Panc1 (cell line): Measurements from ENCODE around the gene ZP1. TPM values are rescaled to one million over a fixed set of nuclear protein-coding genes. Genes with fewer than 3 reads are reported as not detected.

Experiments used
- ATAC-seq: fragments of 200-7000 bp; cut with Tn5 transposase; 2 replicates; pipeline ENCODE4 v1.9.1; 2020; ENCODE audit warnings: mild to moderate bottlenecking, moderate library complexity
- BruUV-seq: library from RNA; stranded (reverse); fragments of 400-500 nt; replicated peaks from 2 replicates; lab custom pipeline; 2021; lab: Mats Ljungman, UMichigan
- CTCF ChIA-PET: fragments of 300-600 bp; sonication (Branson Sonifier 250); formaldehyde crosslinking; loops from one replicate; lab custom pipeline; 2022; ENCODE audit warnings: antibody characterized with exemption; lab: Charles Lee
- POLR2A ChIA-PET: fragments of 300-600 bp; sonication (Branson Sonifier 250); formaldehyde crosslinking; loops from one replicate; lab custom pipeline; 2022; ENCODE audit warnings: antibody characterized with exemption; lab: Charles Lee
- DNase-seq: peaks from one replicate; pipeline ENCODE4 v3.0.0-alpha.2; 2010; ENCODE audit warnings: low read depth, low spot score
- H3K27ac ChIP-seq: 2 replicates; pipeline ENCODE4 v1.5.1; 2011; ENCODE audit warnings: mild to moderate bottlenecking, low read length, inconsistent platforms
- H3K27me3 ChIP-seq: fragments of 200-500 bp; sonication (Bioruptor generic); 2 replicates; pipeline ENCODE4 v1.6.0; 2014; ENCODE audit warnings: low read length, inconsistent platforms; ENCODE audit not compliant: control insufficient read depth, insufficient read depth
- H3K36me3 ChIP-seq: fragments of 200-500 bp; sonication (Bioruptor generic); 2 replicates; pipeline ENCODE4 v1.5.1; 2014; ENCODE audit warnings: inconsistent platforms, mild to moderate bottlenecking, low read length, moderate library complexity; ENCODE audit not compliant: control insufficient read depth, insufficient read depth
- H3K4me1 ChIP-seq: 2 replicates; pipeline ENCODE4 v1.5.1; 2011; ENCODE audit warnings: inconsistent platforms, mild to moderate bottlenecking, low read length, moderate library complexity; ENCODE audit not compliant: control insufficient read depth, insufficient read depth
- H3K4me3 ChIP-seq, 2 experiments: 2 replicates each; pipeline ENCODE4 v1.5.1; 2011 to 2012; ENCODE audit warnings: low read depth in 2 of 2, low read length in 2 of 2, mild to moderate bottlenecking in 2 of 2, inconsistent platforms in 1 of 2, moderate library complexity in 1 of 2
- H3K9me3 ChIP-seq: fragments of 200-500 bp; sonication (Bioruptor generic); 2 replicates; pipeline ENCODE4 v1.5.1; 2014; ENCODE audit warnings: low read depth, mild to moderate bottlenecking, inconsistent platforms, low read length, moderate library complexity; ENCODE audit not compliant: control insufficient read depth, insufficient read depth
- CTCF ChIP-seq: fragments of 450-650 bp; IDR thresholded peaks from 2 replicates; pipeline ENCODE4 v1.5.1; 2017; ENCODE audit warnings: mild to moderate bottlenecking
- POLR2AphosphoS5 ChIP-seq: IDR thresholded peaks from 2 replicates; pipeline ENCODE4 v1.6.1; 2012; ENCODE audit warnings: mild to moderate bottlenecking, low read depth, low read length, moderate library complexity
- REST ChIP-seq, 2 experiments: IDR thresholded peaks; 2 replicates each; pipeline ENCODE4 v1.6.1; 2011 to 2012; ENCODE audit warnings: low read depth in 2 of 2, control low read depth in 1 of 2, low read length in 1 of 2, mild to moderate bottlenecking in 1 of 2, moderate library complexity in 1 of 2; ENCODE audit not compliant: insufficient read depth in 1 of 2
- SIN3A ChIP-seq: IDR thresholded peaks from 2 replicates; pipeline ENCODE4 v1.6.1; 2012; ENCODE audit warnings: low read depth, mild to moderate bottlenecking, low read length, moderate library complexity, borderline replicate concordance; ENCODE audit not compliant: insufficient read depth
- TCF7L2 ChIP-seq: IDR thresholded peaks from 2 replicates; pipeline ENCODE4 v1.6.1; 2011; ENCODE audit warnings: mild to moderate bottlenecking, low read depth, low read length, inconsistent platforms
- in situ Hi-C: cut with HindIII; loops from 2 replicates; pipeline ENCODE4 v1.10.0; 2016; ENCODE audit warnings: low sequenced_read_pairs, low pct_unique_long_range_greater_than_20kb
- intact Hi-C: fragments of 100-400 bp; cut with micrococcal nuclease; formaldehyde crosslinking; loops from one replicate; pipeline ENCODE4 v1.10.0; 2022; ENCODE audit not compliant: unreplicated experiment
- total RNA-seq: library from RNA; stranded (reverse); gene quantifications from one replicate; pipeline ENCODE4 v1.2.1, GENCODE V29; 2021; ENCODE audit not compliant: unreplicated experiment

ZP1 gene
- total RNA-seq, 1 experiment from 2014 or later: not detected

- intact Hi-C loops (no loop called here), in situ Hi-C loops (no loop called here)
- no peak for ATAC-seq
- no TSS peak for BruUV-seq
- Histone ChIP-seq H3K4me1 (peaks cover 6% of the 10 kb centered on the region; the same call in 1 of the 2 replicates), H3K9me3 (no peaks in the 10 kb centered on the region), H3K27ac (no peak overlapping the region), H3K36me3 (no peaks in the 10 kb centered on the region; the same call in 1 of the 2 replicates), H3K4me3 (no peak overlapping the region), H3K27me3 (peaks cover 8% of the 10 kb centered on the region)
- POLR2A ChIA-PET: no interaction called here
- no peak for DNase-seq
- CTCF ChIA-PET: interaction anchor here (0.6 to 1.8 kb wide), 2 partner anchors 10 to 50 kb away, joined by 4 to 5 read pairs; no protein-coding TSS in a partner anchor
- TF ChIP-seq CTCF (no peak), REST (IDR thresholded peaks at IDR 0.05; ENCODE audit: insufficient read depth in 1 of 2, low read depth in 2 of 2, low read length in 1 of 2) (no peak), TCF7L2 (no peak), POLR2AphosphoS5 (no peak), SIN3A (no peak)
Observed at GRCh38 chr11:60836866-60837515, 30.4 kb upstream of the ZP1 start.

- H3K27ac ChIP-seq: no peak overlapping the region
- intact Hi-C loops (no loop called here), in situ Hi-C loops (no loop called here)
- H3K9me3 ChIP-seq: no peaks in the 10 kb centered on the region
- peaks cover 6% of the 10 kb centered on the region; the same call in 1 of the 2 replicates for H3K4me1 ChIP-seq
- ChIA-PET CTCF (interaction anchor here (1.8 kb wide), 1 partner anchor 49 kb away, joined by 5 read pairs; no protein-coding TSS in a partner anchor), POLR2A (no interaction called here)
- no peaks in the 10 kb centered on the region; the same call in 1 of the 2 replicates for H3K36me3 ChIP-seq
- H3K27me3 ChIP-seq: peaks cover 2% of the 10 kb centered on the region; the same call in 1 of the 2 replicates
- H3K4me3 ChIP-seq: no peak overlapping the region
- DNase-seq (no peak), ATAC-seq (no peak)
- TF ChIP-seq SIN3A (no peak), POLR2AphosphoS5 (no peak), REST (IDR thresholded peaks at IDR 0.05; ENCODE audit: insufficient read depth in 1 of 2, low read depth in 2 of 2, low read length in 1 of 2) (no peak), CTCF (no peak), TCF7L2 (no peak)
- BruUV-seq: no TSS peak
Observed at GRCh38 chr11:60838132-60838531, 29.2 kb upstream of the ZP1 start.
